Endothelial cell (in vitro differentiated cells): Measurements from ENCODE around the gene HSPB3. TPM values are rescaled to one million over a fixed set of nuclear protein-coding genes. Genes with fewer than 3 reads are reported as not detected.

Experiments used
- DNase-seq: peaks from one replicate; pipeline ENCODE4 v3.0.0; 2021; ENCODE audit warnings: low spot score
- H3K27ac Mint-ChIP-seq: one replicate; pipeline ENCODE4 v1.8.0; 2021; ENCODE audit warnings: mixed read lengths, inconsistent platforms; ENCODE audit not compliant: unreplicated experiment
- H3K27me3 Mint-ChIP-seq: one replicate; pipeline ENCODE4 v1.8.0; 2021; ENCODE audit warnings: mild to moderate bottlenecking, moderate library complexity, mixed read lengths, inconsistent platforms; ENCODE audit not compliant: unreplicated experiment
- H3K36me3 Mint-ChIP-seq: one replicate; pipeline ENCODE4 v1.8.0; 2021; ENCODE audit warnings: mild to moderate bottlenecking, low read depth, mixed read lengths, inconsistent platforms; ENCODE audit not compliant: unreplicated experiment
- H3K4me1 Mint-ChIP-seq: one replicate; pipeline ENCODE4 v1.8.0; 2021; ENCODE audit warnings: mild to moderate bottlenecking, mixed read lengths, inconsistent platforms; ENCODE audit not compliant: unreplicated experiment
- H3K4me3 Mint-ChIP-seq: one replicate; pipeline ENCODE4 v1.8.0; 2021; ENCODE audit warnings: mild to moderate bottlenecking, mixed read lengths, inconsistent platforms; ENCODE audit not compliant: unreplicated experiment
- H3K9me3 Mint-ChIP-seq: one replicate; pipeline ENCODE4 v1.8.0; 2021; ENCODE audit warnings: mixed read lengths, inconsistent platforms; ENCODE audit not compliant: unreplicated experiment
- total RNA-seq: library from RNA; stranded (reverse); fragmentation: NEBNext Ultra II Directional; extraction: Animal tissue kit (Norgen Biotek cat#: 25700); gene quantifications from one replicate; pipeline ENCODE4 v1.2.1, GENCODE V29; 2021; ENCODE audit not compliant: unreplicated experiment
- TF ChIP-seq, protein P1 (sequence below): fragments of 200-600 bp; sonication (generic); IDR thresholded peaks from one replicate; pipeline ENCODE4 v1.5.0; 2021; ENCODE audit warnings: antibody characterized with exemption; ENCODE audit not compliant: unreplicated experiment

The HSPB3 gene
- total RNA-seq, 1 donor from 2014 or later = not detected

DNA sequence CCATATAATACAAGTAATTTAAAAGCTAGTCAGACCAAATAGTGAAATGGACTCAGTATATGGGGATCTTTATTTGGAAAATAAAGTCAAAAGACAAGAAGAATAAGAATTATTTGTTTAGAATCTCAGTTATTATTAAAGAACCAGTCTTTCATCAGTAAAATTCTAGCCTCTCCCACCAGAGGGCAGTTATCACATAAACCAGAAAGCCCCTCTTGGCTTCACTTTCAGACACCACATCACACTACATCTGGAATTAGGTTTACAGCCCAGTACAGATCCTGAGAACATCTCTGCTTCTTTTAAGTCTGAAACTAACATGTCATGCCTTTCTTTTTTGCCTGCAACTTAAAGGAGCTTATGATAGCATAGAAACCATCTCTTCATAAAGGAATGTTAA lies 12.2 kb upstream of the HSPB3 start:
- H3K27me3 Mint-ChIP-seq = no peaks in the 10 kb centered on the region
- peaks cover 5% of the 10 kb centered on the region for H3K4me1 Mint-ChIP-seq
- TF ChIP-seq, protein P1, sequence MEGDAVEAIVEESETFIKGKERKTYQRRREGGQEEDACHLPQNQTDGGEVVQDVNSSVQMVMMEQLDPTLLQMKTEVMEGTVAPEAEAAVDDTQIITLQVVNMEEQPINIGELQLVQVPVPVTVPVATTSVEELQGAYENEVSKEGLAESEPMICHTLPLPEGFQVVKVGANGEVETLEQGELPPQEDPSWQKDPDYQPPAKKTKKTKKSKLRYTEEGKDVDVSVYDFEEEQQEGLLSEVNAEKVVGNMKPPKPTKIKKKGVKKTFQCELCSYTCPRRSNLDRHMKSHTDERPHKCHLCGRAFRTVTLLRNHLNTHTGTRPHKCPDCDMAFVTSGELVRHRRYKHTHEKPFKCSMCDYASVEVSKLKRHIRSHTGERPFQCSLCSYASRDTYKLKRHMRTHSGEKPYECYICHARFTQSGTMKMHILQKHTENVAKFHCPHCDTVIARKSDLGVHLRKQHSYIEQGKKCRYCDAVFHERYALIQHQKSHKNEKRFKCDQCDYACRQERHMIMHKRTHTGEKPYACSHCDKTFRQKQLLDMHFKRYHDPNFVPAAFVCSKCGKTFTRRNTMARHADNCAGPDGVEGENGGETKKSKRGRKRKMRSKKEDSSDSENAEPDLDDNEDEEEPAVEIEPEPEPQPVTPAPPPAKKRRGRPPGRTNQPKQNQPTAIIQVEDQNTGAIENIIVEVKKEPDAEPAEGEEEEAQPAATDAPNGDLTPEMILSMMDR = peak; percentile 65
- no peaks in the 10 kb centered on the region for H3K36me3 Mint-ChIP-seq
- no peaks in the 10 kb centered on the region for H3K9me3 Mint-ChIP-seq
- H3K27ac Mint-ChIP-seq = no peak overlapping the region
- peak; percentile 18 for DNase-seq
- H3K4me3 Mint-ChIP-seq = no peak overlapping the region

DNA sequence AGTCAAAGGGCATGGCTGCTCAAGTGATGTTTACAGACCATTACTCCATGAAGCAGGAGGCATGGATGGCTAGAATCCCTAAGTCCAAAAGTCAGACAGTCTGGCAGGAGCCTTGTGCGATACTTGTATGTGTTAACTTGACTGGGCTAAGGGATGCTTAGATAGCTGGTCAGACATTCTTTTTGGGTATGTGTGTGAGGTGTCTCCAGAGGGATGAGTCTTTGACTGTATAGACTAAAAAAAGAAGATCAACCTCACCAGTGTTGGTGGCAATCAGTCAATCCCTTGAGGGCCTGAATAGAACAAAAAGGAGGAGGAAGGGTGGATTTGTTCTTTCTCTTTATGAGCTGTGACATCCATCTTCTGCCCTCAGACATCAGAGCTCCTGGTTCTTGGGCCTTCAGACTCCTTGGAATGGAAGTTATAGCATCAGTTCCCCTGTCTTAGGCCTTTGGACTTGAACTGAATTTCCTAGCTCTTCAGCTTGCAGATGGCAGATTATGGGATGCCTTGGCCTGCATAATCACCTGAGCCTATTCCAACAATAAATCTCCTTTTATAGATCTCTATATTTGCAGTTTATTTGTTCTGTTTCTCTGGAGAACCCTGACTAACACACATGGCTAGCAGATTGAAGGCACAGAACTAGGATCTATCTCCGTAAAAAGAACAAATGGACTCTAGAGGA lies 9.7 kb upstream of the HSPB3 start:
- Mint-ChIP-seq H3K27ac (no peak overlapping the region), H3K27me3 (no peaks in the 10 kb centered on the region), H3K4me3 (no peak overlapping the region), H3K36me3 (no peaks in the 10 kb centered on the region), H3K4me1 (no peaks in the 10 kb centered on the region), H3K9me3 (no peaks in the 10 kb centered on the region)
- TF ChIP-seq, protein P1 = no peak
- no peak for DNase-seq

DNA sequence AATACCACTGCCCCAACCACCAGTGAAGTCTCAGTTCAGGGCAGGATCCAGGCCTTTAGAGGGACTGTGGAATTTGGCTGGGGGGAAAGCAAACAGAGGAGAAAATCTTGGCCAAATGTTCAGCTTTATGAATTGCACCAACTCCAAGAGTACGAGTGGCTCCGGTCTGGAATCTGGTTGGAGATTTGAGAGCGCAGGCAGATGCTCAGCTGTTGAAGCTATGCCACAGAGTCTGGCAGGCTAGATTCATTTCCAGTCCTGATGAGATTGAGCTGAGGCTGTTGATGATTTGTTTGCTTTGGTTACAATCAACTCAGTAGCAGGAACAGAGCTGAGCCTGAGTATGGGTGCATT lies 9.1 kb upstream of the HSPB3 start:
- Mint-ChIP-seq H3K9me3 (no peaks in the 10 kb centered on the region), H3K27ac (no peak overlapping the region), H3K4me1 (no peaks in the 10 kb centered on the region), H3K27me3 (no peaks in the 10 kb centered on the region), H3K36me3 (no peaks in the 10 kb centered on the region), H3K4me3 (no peak overlapping the region)
- no peak for DNase-seq
- TF ChIP-seq, protein P1 = no peak

DNA sequence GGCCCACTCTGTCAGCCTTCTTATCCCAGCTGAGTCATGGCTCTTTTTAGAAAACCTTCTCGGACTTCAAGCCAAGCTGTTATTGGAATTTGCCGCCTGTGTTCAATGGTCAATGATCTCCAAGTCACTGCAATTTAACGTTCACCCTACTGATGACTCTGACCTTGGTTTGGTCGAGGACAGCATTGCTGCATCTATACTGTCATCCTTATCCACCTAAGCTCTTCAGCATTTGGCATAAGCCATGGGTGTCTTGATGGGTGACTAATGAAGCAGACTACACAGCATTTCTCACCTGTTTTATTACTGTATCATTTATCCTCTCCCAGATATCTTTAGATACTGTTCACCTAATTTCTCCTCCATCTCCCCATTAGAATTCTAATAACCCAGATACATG lies 5.6 kb upstream of the HSPB3 start:
- Mint-ChIP-seq H3K27me3 (no peaks in the 10 kb centered on the region), H3K36me3 (no peaks in the 10 kb centered on the region), H3K4me3 (no peak overlapping the region), H3K27ac (no peak overlapping the region), H3K9me3 (no peaks in the 10 kb centered on the region), H3K4me1 (no peaks in the 10 kb centered on the region)
- TF ChIP-seq, protein P1 = no peak
- no peak for DNase-seq

DNA sequence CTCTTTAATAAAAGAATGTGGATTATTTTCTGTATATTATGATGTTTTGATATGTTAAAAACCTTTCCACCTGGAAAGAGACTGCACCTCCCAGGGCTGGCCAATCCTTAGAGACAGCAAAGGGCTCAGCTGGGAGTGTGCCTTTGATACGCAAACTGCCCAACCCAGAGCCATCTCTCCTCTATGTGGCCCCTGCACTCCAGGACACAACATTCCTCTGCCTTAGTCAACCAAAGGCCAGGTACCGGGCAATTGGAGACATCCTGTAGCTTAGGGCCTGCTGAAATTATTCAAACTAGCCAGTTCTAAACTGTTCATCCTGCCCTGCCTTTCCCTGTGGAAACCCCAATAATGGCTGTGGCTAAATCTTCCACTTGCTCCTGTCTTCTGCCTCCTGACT lies 5.0 kb upstream of the HSPB3 start:
- TF ChIP-seq, protein P1 = no peak
- Mint-ChIP-seq H3K9me3 (no peaks in the 10 kb centered on the region), H3K4me3 (no peak overlapping the region), H3K27me3 (no peaks in the 10 kb centered on the region), H3K4me1 (no peaks in the 10 kb centered on the region), H3K27ac (no peak overlapping the region), H3K36me3 (no peaks in the 10 kb centered on the region)
- DNase-seq = no peak
